ENCODE data around the gene TRIOBP. TPM values are rescaled to one million over a fixed set of nuclear protein-coding genes. Genes with fewer than 3 reads are reported as not detected.

The TRIOBP gene
- total RNA-seq, 1 donor from 2014 or later, result 108 TPM

GRCh38 chr22:37672206-37672919 lies 24.5 kb upstream of the TRIOBP start:
- TF ChIP-seq POLR2AphosphoS5 (IDR thresholded peaks at IDR 0.05; ENCODE audit: insufficient read depth in 1 of 2, low read depth in 1 of 2), result no peak
- no peak for TF ChIP-seq POLR2A (IDR thresholded peaks at IDR 0.05)
- no peak for TF ChIP-seq CTCF (IDR thresholded peaks at IDR 0.05)
- Histone ChIP-seq H3K4me3 (no peak overlapping the region), H3K9me3 (no peaks in the 10 kb centered on the region), H3K36me3 (no peaks in the 10 kb centered on the region), H3K27me3 (no peaks in the 10 kb centered on the region), H3K27ac (peak overlapping the region; percentile 98), H3K4me1 (peaks cover 45% of the 10 kb centered on the region)
- no peak for DNase-seq (ENCODE audit: extremely low spot score in 2 of 2)
- intact Hi-C loops (cut with DNase I), result loop anchor here (5.0 kb wide), 1 partner anchor 40 kb away; no protein-coding TSS in a partner anchor

DNA sequence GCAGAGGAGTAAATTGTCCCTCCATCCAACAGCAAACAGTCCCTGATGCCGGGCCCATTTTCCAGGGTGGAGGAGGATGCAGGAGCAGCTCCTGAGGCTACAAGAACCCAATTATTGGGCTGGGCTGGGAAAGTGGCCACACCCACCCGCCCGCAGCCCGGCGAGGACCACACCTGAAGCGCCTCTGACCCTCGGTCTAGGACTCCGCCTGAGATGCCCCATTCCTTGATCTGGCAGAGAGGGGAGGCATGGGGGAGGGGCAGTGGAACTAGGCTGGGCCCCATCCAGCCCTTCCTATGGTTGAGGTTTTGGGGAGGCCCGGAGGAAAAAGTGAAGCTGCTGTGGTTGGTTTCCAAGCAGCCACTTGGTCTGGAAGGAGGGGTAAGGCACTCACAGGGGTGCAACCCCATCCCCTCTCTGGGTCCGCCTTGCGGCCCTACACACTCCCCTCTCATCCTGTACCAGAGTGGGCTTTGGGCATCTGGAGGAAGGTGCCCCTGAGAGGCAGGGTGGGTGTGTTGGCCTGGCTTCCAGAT lies 23.9 kb upstream of the TRIOBP start:
- peak overlapping the region; percentile 98 for H3K27ac ChIP-seq
- TF ChIP-seq CTCF (IDR thresholded peaks at IDR 0.05) (no peak), POLR2A (IDR thresholded peaks at IDR 0.05) (no peak), POLR2AphosphoS5 (IDR thresholded peaks at IDR 0.05; ENCODE audit: insufficient read depth in 1 of 2, low read depth in 1 of 2) (no peak)
- no peaks in the 10 kb centered on the region for H3K36me3 ChIP-seq
- H3K4me1 ChIP-seq, result peaks cover 51% of the 10 kb centered on the region
- no peak overlapping the region for H3K4me3 ChIP-seq
- no peaks in the 10 kb centered on the region for H3K9me3 ChIP-seq
- DNase-seq (ENCODE audit: extremely low spot score in 2 of 2), result no peak
- intact Hi-C loops (cut with DNase I), result loop anchor here (5.0 kb wide), 1 partner anchor 41 kb away; no protein-coding TSS in a partner anchor
- no peaks in the 10 kb centered on the region for H3K27me3 ChIP-seq

DNA sequence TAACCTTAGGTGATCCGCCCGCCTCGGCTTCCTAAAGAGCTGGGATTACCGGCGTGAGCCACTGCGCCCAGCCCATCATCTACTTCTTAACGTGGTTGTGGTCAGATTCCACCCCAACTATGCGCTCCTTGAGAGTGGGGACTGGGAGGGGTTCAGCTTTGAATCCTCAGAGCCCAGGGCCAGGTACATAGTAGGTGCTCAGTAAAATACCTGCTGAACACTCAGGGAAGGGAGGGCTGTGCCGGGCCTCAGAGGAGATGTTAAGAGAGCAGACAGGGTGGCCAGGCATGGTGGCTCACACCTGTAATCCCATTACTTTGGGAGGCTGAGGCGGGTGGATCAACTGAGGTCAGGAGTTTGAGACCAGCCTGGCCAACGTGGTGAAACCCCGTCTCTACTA lies 22.6 kb upstream of the TRIOBP start:
- Histone ChIP-seq H3K4me3 (no peak overlapping the region), H3K9me3 (no peaks in the 10 kb centered on the region), H3K4me1 (peaks cover 64% of the 10 kb centered on the region), H3K36me3 (no peaks in the 10 kb centered on the region), H3K27ac (peak overlapping the region; percentile 98), H3K27me3 (no peaks in the 10 kb centered on the region)
- no peak for TF ChIP-seq POLR2A (IDR thresholded peaks at IDR 0.05)
- no peak for TF ChIP-seq CTCF (IDR thresholded peaks at IDR 0.05)
- TF ChIP-seq POLR2AphosphoS5 (IDR thresholded peaks at IDR 0.05; ENCODE audit: insufficient read depth in 1 of 2, low read depth in 1 of 2), result no peak
- intact Hi-C loops (cut with DNase I), result loop anchor here (5.0 kb wide), 1 partner anchor 42 kb away; no protein-coding TSS in a partner anchor
- no peak for DNase-seq (ENCODE audit: extremely low spot score in 2 of 2)

GRCh38 chr22:37674951-37675929 lies 21.6 kb upstream of the TRIOBP start, which contains the start of gene LGALS1:
TSS of gene LGALS1 (plus strand) at chr22:37675636. CDS start at chr22:37675703, 67 bp downstream.
- Histone ChIP-seq H3K36me3 (peaks cover 0 to 8% of the 10 kb centered on the region in 2 donors), H3K27me3 (no peaks in the 10 kb centered on the region), H3K4me3 (peak within 1 kb of the TSS; percentile 70 to 71), H3K9me3 (no peaks in the 10 kb centered on the region), H3K4me1 (peaks cover 67% of the 10 kb centered on the region), H3K27ac (peak within 1 kb of the TSS; percentile 98)
- DNase-seq (ENCODE audit: extremely low spot score in 2 of 2), result peak in 1 of 2 donors; percentile 99
- intact Hi-C loops (cut with DNase I), result loop anchor here (5.0 kb wide), 2 partner anchors 33 to 43 kb away; no protein-coding TSS in a partner anchor
- TF ChIP-seq CTCF (IDR thresholded peaks at IDR 0.05), result no peak
- peak; percentile 71 to 93 for TF ChIP-seq POLR2AphosphoS5 (IDR thresholded peaks at IDR 0.05; ENCODE audit: insufficient read depth in 1 of 2, low read depth in 1 of 2)
- TF ChIP-seq POLR2A (IDR thresholded peaks at IDR 0.05), result peak in 1 of 2 donors; percentile 60
